Stimulated activated CD8-positive, alpha-beta memory T cell treated with anti-CD3 and anti-CD28 coated beads, Interleukin-7, amount 100 ng/mL, for 1 hour (primary cell): Measurements from ENCODE around the gene ANKRD28.

Source experiments
- DNase-seq, 2 donors: peaks; one replicate each; pipeline ENCODE4 v3.0.0-alpha.2; 2020; ENCODE audit warnings: low read depth in 2 of 2

Gene ANKRD28

DNA sequence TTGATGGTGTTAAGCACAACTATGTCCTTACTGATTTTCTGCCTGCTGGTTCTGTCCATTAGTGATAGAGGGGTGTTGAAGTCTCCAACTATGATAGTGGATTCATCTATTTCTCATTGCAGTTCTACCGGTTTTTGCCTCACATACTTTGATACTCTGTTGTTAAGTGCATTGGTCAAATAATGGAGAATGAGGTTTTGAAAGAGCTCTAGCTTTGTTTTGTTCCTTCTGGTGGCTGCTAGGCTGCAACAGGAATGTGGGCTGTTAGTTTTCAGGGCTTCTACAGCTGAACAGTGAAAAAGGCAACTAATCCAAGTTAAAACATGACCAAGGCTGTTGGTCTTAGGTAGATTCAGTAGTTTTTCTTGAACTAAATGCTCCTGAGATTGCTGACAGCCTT is 133.6 kb downstream of the ANKRD28 start:
- DNase-seq: no peak

DNA sequence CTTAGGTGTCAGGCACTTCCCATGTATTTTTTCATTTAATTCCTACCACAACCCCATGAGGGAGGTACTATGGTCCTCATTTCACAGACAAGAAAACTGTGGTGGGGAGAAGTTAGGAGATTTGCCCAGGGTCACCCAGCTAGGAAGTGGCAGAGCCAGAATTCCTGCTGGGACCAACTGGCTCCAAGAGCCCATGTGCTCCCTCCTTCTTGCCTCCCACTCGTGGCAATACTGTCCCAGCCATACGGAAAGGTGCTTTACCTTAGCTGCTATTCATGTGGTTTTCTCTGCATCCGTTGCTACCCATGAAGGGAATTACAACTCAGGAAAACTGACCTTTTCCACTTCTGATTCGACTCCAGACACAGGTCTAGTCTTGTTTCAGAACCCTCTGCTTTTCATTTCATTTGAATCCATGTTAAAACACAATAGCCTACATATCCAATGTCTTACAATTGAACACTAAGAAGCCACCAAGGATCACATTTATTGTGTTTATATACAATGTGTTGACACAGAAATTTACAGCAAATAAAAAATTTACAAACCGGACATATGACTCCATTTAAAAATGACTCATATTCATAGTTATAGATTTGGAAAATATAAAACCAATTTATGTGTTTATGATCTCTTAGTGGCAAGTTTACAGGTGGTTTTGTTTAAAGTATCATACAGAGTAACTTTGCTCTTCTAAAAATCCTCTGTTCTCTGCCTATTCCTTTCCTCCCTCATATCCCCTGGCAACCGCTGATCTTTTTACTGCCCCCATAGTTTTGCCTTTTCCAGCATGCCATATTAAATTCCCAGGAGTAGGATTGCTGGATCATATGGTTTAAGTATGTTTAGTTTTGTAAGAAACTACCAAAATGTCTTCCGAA is 137.5 kb downstream of the ANKRD28 start:
- no peak for DNase-seq

DNA sequence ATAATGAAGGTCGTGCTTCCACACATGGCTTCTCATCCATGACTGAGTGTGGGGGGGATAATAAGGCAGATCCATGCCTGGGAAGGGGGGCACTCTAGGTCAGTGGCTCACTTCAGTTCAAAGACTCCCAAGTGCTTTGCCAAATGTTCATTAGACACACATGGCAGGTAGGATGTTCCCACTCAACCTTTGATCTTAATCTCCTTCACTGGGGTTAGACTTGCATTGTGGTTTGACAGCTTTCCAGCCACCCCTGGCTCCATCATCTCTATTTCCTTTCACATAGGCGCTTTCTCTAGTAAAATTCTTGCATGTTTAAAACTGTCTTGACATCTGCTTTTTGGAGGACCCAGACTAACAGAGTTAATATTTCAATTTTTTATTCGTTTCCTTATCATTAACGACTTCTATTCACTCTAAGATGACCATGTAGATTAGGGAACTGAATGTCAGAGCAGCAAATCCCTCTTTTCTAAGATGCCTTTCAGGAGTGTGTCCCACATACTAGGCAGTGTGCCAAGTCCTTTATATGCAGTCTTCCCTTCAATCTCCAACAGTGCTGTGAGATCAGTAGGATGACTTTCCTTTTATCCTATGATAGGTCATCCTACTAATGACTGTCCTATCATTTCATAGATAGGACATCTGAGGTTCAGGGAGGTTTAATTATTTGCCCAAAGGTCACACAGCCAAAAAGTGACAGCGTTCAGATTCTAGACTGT is 138.4 kb downstream of the ANKRD28 start:
- DNase-seq: no peak

DNA sequence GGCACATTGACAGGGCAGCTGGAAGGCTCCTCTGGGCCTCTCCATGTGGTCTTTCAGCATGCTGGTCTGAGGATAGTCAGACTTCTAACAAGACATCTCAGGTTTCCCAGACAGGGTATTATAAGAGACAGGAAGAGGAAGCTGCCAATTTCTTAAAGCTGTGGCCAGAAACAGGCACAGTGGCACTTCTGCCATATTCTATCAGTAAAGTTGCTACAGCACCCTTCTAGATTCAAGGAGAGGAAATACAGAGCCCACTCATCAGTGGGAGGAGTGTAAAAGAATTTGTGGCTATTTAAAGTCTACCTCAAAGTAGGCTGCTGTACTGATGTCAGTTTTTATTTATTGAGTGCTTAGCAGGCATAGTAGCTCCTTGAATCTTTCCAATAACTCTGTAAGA is 140.8 kb downstream of the ANKRD28 start:
- DNase-seq: no peak

DNA sequence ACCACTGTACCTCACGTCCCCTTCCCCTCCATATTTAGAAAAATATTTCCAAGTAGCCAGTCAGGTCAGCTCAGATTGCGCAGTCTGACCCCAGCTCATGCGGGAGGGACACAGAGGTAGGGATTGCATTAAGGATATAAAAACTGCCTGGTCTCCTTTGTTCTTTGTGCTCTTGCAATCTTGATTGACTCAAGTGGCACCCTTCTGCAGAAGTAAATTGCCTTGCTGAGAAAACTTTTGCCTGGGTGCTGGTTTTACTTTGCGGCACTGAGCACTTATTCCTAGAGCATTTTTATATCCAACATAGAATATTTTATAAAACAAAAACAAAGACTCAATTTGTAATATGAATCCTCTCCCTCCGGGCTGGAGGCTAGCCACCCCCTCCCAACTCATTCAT is 141.4 kb downstream of the ANKRD28 start:
- no peak for DNase-seq

DNA sequence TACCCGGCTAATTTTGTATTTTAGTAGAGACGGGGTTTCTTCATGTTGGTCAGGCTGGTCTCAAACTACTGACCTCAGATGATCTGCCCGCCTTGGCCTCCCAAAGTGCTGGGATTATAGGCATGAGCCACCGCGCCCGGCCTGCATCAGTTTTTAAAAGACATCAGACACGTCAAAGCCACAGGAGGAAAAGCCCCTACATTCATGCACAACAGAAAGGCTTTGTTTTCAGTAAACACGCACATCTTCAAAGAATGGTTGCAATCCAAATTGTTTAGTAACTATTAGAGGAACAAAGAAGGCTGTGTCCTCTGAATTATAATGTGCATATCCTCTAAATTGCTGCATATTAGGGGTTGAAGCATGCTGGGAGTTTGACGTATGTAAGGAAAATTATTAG is 142.9 kb downstream of the ANKRD28 start:
- no peak for DNase-seq

DNA sequence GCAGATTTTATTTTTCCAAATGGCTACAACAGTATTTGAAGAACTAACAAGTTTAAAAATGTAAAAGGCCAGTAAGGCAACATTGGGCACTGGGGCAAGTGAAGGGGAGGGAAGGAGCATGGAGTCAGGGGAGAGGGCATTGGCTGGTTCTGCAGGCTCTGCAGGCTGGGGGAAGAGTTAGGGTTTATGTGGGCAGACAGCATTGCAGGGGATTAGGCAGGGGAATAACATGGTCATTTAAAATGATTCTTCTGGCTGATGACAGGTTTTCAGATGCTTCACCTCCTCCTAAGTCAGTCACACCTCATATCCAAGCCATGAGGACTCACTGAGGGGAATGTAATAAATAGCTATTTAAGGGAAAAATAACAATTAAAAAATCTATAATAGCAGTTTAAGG is 143.7 kb downstream of the ANKRD28 start:
- DNase-seq: no peak

DNA sequence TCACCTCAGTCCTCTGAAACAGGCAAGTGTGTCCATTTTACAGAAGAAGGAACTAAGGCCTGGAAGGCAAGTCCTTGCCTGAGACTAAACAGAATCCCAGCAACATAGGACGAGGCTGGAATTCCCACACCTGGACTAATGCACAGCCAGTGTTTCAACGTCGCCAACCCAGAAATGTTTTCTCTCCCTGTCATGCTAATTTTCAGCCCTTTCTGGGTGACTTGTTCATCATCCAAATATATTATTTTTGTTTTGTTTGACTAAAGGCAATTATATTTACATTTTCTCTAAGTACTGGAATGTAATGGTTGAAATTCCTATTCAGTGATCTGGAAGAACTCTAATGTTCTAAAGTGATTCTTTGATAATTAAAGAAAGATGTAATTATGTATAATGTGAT is 144.5 kb downstream of the ANKRD28 start:
- DNase-seq: no peak

DNA sequence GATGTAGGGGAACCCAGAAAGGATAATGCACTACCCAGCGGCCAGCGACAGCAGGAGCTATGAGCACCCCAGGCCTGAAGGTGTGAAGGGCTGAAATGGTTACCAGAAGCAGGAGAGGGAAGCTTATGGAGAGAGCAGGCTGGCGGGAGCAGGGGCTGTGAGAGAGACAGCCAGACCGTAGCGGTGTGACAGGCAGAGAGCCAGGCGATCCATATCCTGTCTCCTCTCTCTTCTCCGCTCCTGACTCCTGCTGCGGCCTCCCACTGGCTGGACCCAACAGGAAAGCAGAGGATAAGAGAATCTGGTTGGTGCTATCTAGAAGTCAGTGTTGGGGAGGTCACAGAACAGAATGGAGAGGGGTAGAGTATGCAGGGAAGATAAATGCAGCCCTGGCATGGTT is 146.4 kb downstream of the ANKRD28 start:
- DNase-seq: no peak

DNA sequence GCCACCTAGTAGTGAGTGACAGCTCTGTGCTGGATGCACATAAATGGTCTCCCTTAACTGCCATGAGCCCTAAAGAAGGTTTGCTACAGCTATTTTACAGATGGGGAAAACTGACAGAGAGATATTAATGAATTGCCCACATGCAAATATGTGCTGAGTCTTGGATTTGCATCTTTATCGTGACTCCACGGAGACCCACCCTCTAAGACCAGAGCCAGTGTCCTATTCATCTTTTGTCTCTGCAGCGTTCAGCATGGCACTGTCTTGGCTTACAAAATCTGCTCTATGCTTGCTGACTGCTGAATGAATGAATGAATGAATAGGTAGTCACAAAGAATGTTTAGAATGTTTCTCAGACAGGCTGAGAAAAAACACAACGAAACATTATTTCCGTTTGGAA is 147.9 kb downstream of the ANKRD28 start:
- no peak for DNase-seq

DNA sequence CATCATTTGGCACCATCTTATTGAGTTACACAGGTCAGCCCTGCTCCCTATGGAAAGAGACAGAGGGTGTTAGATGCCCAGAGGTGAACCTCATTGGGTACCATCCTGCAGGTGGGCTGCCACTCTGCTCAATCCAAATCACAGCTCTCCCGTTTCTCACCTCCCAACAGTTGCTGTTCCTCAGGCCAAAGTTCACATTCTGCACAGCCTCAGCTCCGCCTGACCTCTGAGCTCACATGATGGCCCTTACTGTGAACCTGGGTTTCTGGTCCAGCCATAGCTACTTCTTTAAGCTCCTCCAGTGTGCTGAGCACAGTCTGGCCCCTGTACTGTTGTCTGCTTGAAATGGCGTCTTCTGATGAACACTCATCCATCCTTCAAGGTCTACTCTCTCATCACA is 148.4 kb downstream of the ANKRD28 start:
- DNase-seq: no peak

DNA sequence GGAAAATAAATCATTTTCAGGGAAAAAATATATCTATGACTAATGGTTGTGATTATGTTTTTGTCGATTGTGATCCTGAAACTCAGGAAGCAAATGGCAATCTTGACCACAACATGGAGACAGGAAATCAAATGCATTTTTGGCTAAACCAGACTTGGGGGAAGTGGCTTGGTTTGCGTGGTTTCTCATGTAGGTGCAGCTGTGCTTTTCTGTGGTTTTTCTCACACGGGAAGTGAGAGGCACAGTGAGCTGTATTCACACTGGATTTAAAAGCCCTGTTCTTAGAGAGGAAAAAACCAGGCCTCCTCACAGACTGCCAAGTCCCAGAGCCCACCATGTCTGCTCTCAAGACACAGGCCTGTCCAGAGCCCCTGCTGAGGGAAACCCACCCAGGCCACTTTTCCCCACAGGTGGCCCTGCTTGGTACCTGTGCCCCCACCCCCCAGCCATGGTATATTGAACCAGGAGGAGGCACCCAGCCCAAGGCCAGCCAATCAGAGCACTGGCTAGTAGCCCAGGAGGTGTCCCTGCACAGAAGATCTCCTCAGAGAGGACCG is 150.1 kb downstream of the ANKRD28 start:
- DNase-seq: peak in 1 of 2 donors; percentile 27

DNA sequence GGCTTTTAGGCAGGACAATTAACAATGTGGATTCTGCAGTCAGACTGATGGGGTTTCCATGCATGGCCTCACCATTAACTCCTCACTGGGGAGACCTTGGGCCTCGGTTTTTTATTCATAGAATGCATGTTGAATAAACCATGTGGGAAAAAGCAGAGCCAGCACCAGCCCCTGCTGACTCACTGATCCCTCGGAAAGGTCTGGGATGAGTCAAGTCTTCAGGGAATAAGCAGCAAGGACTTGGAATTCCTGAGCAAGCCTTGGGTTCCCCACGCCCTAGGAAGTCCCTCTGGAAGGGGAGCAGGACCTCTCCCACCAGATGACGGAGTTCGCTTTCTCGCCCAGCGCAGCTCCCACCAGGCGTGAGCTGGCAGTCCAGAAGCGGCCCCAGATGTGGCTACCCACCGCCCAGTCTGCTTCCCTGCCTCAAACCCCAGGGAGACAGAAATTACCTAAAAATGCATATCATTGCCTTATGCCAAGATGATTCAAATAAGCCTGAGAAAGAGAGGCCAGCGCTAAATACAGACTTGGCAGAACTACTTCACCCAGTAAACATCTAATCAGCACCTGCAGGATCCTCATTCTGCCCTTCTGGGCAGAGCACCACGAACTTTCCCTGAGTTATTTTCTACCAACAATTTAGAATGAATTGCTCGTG is 150.8 kb downstream of the ANKRD28 start:
- no peak for DNase-seq

DNA sequence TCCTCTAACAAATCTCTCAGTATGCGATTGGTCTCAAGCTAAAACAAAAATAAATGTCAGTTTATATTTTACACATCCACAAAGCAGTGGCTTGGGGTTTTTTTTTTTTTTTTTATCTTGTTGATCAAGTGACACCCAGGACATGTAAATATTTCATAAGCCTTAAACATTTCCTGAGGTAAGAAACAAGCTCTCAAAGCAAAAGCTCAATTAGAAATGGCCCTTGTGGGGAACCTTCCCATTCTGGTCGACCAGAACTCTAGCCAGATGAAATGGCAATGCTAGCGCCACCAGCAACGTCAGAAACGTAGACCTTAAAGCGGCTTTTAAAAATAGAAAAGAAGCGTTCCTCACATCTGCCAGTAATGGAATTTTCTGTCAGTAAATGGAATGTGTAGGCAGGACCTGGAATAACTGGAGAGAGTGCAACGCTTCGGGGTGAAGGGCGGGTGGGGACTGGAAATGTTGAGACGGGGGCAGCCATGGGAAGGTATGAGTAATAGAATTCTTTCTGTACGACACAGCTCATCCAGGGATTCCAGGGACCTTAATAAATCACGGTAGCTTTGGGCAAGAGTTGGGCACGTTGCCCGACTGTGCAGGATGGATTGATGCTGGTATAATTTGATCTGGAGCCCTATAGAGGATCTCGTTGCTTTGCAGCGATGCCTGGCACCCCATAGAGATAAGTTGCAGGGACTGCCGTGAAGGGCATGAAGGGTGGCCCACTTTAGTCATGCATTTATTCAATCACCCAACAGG is 151.9 kb downstream of the ANKRD28 start:
- no peak for DNase-seq

DNA sequence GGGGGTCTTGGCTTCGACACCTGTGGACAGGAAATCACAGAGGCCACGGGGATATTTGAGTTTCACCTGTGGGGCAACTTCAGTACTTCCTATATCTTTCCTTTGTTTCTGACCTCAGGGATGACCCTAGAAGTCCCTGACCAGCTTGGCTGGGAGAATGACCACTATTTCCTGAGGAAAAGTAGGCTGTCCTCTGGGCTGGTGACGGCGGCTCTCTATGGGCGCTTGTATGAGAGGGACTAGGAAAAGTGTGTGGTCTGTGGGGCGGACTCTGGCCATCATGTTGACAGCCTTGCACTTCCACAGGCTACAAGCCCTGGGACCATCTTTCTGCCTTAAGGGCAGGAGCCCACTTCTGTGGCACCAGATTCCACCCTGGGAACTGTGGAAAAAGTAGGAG is 152.5 kb downstream of the ANKRD28 start:
- DNase-seq: no peak

DNA sequence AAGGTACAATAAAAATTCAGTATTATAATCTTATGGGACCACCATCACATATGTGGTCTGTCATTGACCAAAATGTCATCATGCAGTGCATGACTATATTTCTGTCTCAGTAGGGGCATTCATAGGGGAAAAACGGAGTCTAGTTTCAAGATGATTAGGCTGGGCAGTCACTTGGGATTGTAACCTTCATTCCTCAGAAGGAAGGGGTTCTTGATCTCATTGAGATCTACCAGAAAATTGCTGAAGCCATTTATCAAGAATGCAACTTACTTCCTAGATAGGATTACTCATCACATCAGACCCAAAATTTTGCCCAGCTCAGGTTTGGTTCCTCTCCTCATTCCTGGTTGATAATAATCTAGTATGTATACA is 158.9 kb downstream of the ANKRD28 start:
- no peak for DNase-seq

DNA sequence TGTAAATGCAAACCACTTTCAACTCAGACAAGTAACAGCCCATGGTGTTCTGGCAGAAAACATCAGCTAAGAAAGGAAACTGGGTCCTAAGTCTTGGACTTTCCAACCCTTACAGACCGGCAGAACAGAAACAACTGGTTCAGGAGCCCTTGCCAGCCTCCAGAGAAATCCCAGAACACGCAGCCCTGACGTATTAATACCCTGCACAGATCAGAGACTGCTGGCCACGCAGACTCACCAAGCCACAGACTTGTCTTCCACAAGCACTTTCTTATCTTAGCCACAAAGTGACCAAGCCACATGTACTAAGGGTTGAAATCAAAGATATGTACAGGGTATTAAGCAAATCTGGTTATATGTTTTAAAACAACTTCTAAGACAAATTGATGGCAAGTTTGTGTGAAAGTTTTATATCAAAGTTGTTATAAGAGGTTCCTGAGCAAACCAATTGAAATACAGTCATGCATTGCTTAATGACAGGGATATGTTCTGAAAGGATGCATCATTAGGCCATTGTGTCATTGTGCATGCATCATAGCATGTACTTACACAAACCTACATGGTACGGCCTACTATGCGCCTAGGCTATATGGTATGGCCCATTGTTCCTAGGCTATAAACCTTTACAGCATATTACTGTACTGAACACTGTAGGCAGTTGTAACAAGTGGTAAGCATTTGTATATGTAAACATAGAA is 159.4 kb downstream of the ANKRD28 start:
- DNase-seq: no peak

DNA sequence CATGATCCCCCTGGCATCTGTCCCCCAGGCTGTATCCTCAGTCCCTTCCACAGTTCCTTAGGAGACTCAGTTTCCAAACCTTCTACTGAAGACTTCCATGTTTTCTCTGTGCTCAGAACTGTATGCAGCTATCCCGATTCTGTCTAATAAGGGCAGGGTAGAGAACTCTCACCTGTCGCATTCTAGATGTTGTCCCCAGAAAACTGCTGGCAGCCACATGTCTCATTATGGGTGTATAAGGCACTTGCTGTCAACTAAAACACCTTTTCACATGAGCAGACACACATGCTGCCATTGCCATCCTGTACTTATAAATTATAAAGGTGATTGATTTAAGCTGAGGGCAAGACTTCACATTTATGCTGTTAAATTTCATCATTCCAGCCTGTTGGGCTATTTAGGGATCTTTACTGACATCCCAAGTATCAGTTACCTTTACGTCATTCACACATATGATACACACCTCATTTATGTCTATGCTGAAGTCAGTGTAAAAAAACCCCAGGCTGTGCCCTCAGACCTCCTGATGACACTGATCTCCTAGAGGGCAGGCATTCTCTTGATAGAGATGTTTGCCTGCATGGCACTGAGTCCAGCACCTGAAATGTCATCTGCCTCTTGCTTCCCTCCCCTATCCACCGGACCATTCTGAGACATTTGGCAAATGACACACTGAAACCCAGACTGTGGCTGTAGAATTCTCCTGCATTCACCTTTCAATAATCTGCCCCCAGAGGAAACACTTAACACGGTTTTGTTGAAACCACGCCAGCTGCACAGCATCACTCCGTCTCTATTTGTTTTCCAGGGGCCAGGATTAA is 160.4 kb downstream of the ANKRD28 start:
- DNase-seq: no peak

DNA sequence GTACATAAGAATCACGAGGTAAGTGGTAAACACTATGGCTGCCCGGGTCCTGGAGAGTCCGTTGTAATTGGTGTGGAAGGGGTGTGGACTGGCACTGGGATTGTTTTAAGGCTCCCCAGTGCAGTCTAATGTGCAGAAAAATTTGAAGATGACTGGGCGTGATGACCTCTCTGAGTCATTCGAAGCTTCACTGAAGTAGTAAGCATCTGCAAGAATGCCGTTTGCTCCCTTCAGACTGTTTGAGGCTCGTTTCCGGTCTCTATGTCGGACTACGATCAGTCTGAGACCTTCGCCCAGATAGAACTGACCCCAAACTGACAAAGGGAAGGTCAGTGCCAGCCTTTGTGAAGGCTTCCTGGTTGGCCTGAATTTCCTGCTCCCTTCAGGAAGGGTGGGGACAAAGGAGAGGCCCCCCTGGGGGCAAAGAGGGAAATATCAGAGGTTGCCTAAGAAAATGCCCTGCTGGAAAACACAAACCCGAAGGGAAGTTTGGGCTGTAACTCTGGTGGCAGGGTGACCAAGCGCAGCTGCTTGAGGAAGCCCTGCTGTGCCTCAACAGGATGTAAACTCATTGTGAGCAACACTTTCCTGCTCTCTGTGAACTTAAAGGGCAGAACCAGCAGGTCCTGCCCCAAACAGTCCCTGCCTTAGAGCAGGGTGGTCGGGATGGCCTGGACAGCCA is 161.6 kb downstream of the ANKRD28 start:
- DNase-seq: no peak
